ENCODE measurements around the gene GNAO1. TPM values are rescaled to one million over a fixed set of nuclear protein-coding genes. Genes with fewer than 3 reads are reported as not detected.

GNAO1 gene
- total and polyA plus RNA-seq, 2 of the 13 experiments (the other 11 are each of a cell fraction or from before 2014, with no cell fraction given): not detected

DNA sequence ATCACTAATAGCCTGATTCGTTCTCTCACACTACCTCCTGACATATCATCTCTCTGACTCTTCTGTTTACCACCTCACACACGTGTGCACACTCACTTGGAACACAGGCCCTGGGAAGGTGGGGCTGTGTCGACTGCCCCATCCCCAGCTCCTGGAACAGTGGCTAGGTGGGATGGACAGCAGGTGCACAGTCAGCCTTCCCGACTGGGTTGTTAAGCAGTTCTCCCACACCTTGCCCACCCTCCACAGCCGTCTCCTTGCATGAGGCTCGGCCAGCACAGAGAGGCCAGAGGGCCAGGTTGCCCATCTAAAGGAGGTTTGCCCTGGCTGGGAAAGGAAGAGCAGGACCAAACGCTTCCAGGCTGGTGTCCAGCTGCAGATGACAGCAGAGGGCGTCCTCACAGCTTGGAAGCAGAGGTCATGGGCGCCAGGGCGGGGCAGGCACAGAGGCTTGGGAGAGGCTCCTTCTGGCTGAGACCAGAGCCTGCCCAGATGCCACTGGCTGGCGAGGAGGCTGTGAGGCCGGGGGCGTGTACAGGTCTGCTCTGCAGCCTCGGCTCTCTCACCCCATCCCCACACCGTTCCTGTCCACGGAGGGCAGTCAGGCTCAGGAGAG, 141.3 kb downstream of the GNAO1 start (continued):
- TF ChIP-seq HOMEZ (CRISPR knock-in tag; IDR thresholded peaks at IDR 0.05; ENCODE audit: low read depth): peak; percentile 53; the same call in 1 of the 2 replicates
- TF ChIP-seq PHF5A (CRISPR knock-in tag; IDR thresholded peaks at IDR 0.05; ENCODE audit: low read depth, unreplicated experiment): no peak
- peak; percentile 66 for TF ChIP-seq GATAD2A (CRISPR knock-in tag; IDR thresholded peaks at IDR 0.05)
- no peak for TF ChIP-seq BATF2 (CRISPR knock-in tag; IDR thresholded peaks at IDR 0.05)
- TF ChIP-seq ZNF431 (CRISPR knock-in tag; IDR thresholded peaks at IDR 0.05; ENCODE audit: borderline replicate concordance, low read depth): no peak
- TF ChIP-seq SYNCRIP (IDR thresholded peaks at IDR 0.05; ENCODE audit: insufficient read depth, low read depth, low read length): no peak
- no peak for TF ChIP-seq ZNF567 (CRISPR knock-in tag; IDR thresholded peaks at IDR 0.05; ENCODE audit: borderline replicate concordance)
- TF ChIP-seq HDAC6 (IDR thresholded peaks at IDR 0.05; ENCODE audit: low read depth, low read length): no peak
- TF ChIP-seq MZF1 (CRISPR knock-in tag; IDR thresholded peaks at IDR 0.05; ENCODE audit: borderline replicate concordance): no peak
- no peak for TF ChIP-seq ZEB1 (IDR thresholded peaks at IDR 0.05; ENCODE audit: insufficient replicate concordance, low read depth)
- TF ChIP-seq MEF2D (CRISPR knock-in tag; IDR thresholded peaks at IDR 0.05): 0 out of 2 replicates have a peak, but pooled peaks have one; percentile 49
- TF ChIP-seq YY1 (IDR thresholded peaks at IDR 0.05; ENCODE audit: insufficient read depth, insufficient replicate concordance, low read depth, low read length): peak; percentile 38
- no peak for TF ChIP-seq ARID5B (CRISPR knock-in tag; IDR thresholded peaks at IDR 0.05)
- TF ChIP-seq, protein P1, sequence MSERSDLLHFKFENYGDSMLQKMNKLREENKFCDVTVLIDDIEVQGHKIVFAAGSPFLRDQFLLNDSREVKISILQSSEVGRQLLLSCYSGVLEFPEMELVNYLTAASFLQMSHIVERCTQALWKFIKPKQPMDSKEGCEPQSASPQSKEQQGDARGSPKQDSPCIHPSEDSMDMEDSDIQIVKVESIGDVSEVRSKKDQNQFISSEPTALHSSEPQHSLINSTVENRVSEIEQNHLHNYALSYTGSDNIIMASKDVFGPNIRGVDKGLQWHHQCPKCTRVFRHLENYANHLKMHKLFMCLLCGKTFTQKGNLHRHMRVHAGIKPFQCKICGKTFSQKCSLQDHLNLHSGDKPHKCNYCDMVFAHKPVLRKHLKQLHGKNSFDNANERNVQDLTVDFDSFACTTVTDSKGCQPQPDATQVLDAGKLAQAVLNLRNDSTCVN (CRISPR knock-in tag; IDR thresholded peaks at IDR 0.05; ENCODE audit: borderline replicate concordance): peak; percentile 37; the same call in 1 of the 2 replicates
- peak; percentile 61; the same call in 1 of the 2 replicates for TF ChIP-seq MTF2 (CRISPR knock-in tag; IDR thresholded peaks at IDR 0.05; ENCODE audit: borderline replicate concordance)
- TF ChIP-seq RAD21 (CRISPR knock-in tag; IDR thresholded peaks at IDR 0.05): peak; percentile 95

All from HepG2 (cell line).